WERI-Rb-1 (cell line): ENCODE results near the gene ABCC8.

Experiments used
- DNase-seq: peaks from one replicate; pipeline ENCODE4 v3.0.0-alpha.2; 2020
- H3K27ac ChIP-seq: fragments of 250-450 bp; sonication (Bioruptor Pico); 2 replicates; pipeline ENCODE4 v1.5.1; 2020; ENCODE audit warnings: mild to moderate bottlenecking, moderate library complexity
- H3K27me3 ChIP-seq: fragments of 250-450 bp; sonication (Bioruptor Pico); 2 replicates; pipeline ENCODE4 v1.5.1; 2021; ENCODE audit warnings: mild to moderate bottlenecking, low read depth, moderate library complexity; ENCODE audit not compliant: insufficient read depth, severe bottlenecking
- H3K36me3 ChIP-seq: fragments of 250-450 bp; sonication (Bioruptor Pico); 2 replicates; pipeline ENCODE4 v1.5.1; 2020; ENCODE audit warnings: mild to moderate bottlenecking, moderate library complexity
- H3K4me3 ChIP-seq: 2 replicates; pipeline ENCODE4 v1.5.1; 2011; ENCODE audit warnings: low read depth, mild to moderate bottlenecking, control low read depth, low read length
- H3K9me3 ChIP-seq: fragments of 250-450 bp; sonication (Bioruptor Pico); 2 replicates; pipeline ENCODE4 v1.5.1; 2021; ENCODE audit warnings: mild to moderate bottlenecking, moderate library complexity; ENCODE audit not compliant: severe bottlenecking
- CTCF ChIP-seq: IDR thresholded peaks from 2 replicates; pipeline ENCODE4 v1.5.1; 2011; ENCODE audit warnings: low read depth, mild to moderate bottlenecking, control low read depth, inconsistent platforms, low read length

The ABCC8 gene

GRCh38 chr11:17515443-17516176 is 39.0 kb upstream of the ABCC8 start:
- Histone ChIP-seq H3K4me3 (no peak overlapping the region), H3K36me3 (no peaks in the 10 kb centered on the region), H3K27ac (no peak overlapping the region), H3K9me3 (no peaks in the 10 kb centered on the region), H3K27me3 (no peaks in the 10 kb centered on the region)
- TF ChIP-seq CTCF: no peak
- no peak for DNase-seq

GRCh38 chr11:17514476-17514875 is 37.8 kb upstream of the ABCC8 start:
- Histone ChIP-seq H3K27me3 (no peaks in the 10 kb centered on the region), H3K4me3 (no peak overlapping the region), H3K9me3 (no peaks in the 10 kb centered on the region), H3K36me3 (no peaks in the 10 kb centered on the region), H3K27ac (no peak overlapping the region)
- no peak for DNase-seq
- TF ChIP-seq CTCF: no peak

- H3K4me3 ChIP-seq: no peak overlapping the region
- no peaks in the 10 kb centered on the region for H3K36me3 ChIP-seq
- no peak for TF ChIP-seq CTCF
- H3K27me3 ChIP-seq: no peaks in the 10 kb centered on the region
- no peaks in the 10 kb centered on the region for H3K9me3 ChIP-seq
- H3K27ac ChIP-seq: no peak overlapping the region
- DNase-seq: no peak
Observed at GRCh38 chr11:17513853-17514252, 37.2 kb upstream of the ABCC8 start.

GRCh38 chr11:17512101-17512500 is 35.5 kb upstream of the ABCC8 start:
- Histone ChIP-seq H3K27me3 (no peaks in the 10 kb centered on the region), H3K4me3 (no peak overlapping the region), H3K9me3 (no peaks in the 10 kb centered on the region), H3K27ac (no peak overlapping the region), H3K36me3 (no peaks in the 10 kb centered on the region)
- no peak for TF ChIP-seq CTCF
- DNase-seq: no peak

- H3K27ac ChIP-seq: no peak overlapping the region
Observed at GRCh38 chr11:17511571-17511970, 34.9 kb upstream of the ABCC8 start.

More at GRCh38 chr11:17511571-17511970, 34.9 kb upstream of the ABCC8 start:
- Histone ChIP-seq H3K9me3 (no peaks in the 10 kb centered on the region), H3K4me3 (no peak overlapping the region), H3K27me3 (no peaks in the 10 kb centered on the region), H3K36me3 (no peaks in the 10 kb centered on the region)
- TF ChIP-seq CTCF: no peak
- DNase-seq: peak; percentile 86
